ENCODE results near the gene ABCA10.
"Not testable (repeated sequence)": the region's sequence is repeated elsewhere in the genome, so short reads cannot be mapped to it uniquely, and the experiment has no call there.

ABCA10 gene

DNA sequence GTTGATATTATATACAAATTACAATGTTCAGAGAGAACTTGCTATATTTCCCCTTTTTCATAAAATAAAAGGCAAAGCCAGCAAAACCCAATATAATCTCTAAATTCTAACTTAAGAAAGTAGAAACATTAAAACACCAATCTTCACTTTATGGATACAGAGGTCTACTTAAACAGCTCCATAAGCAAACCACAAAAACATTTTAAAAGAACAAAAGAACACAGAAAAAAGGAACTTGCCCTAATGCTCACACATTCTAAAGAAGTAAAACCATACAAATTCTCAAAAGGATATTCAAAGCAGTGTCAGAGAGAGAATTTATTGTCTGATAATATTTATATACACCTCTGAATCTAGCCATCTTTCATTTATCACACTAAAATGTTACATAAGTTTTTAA lies 606 bp downstream of the ABCA10 start:
- DNase-seq = no peak

DNA sequence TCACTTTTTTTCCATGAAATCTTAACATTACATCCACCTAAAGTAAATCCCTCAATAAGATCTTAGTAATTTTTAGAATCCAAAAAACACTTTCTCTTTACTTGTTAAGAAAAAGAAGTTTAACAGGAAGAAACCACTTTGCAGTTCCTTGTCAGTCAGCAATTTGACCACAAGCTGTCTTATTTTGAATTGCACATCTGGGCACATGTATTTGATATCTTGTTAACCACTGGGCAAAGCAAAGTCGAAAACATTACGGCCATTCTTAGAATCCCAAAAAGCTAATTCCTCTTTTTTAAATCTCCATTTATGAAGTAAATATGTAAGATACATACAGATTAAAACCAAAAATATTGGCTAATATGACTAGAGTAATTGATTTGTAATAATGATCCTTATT lies 1.1 kb downstream of the ABCA10 start:
- DNase-seq = no peak

DNA sequence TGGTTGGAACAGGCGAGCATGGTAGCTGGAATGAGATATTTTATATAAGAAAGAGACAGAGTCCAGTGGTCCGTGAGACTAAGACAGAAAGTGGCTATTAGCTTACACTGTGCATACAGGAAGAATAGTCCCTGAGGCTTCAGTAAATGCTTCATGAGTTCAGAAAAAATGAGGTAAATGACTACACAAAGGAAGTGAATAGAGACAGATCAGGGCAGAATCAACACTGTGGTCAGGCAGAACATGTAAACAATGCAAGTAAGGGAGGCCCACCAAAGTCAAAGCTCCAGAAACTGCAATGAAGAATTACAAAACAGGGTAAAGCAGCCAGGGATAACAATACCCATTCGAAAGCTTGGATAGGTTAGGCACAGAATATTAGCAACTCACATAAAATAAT lies 4.8 kb downstream of the ABCA10 start:
- no peak for DNase-seq

DNA sequence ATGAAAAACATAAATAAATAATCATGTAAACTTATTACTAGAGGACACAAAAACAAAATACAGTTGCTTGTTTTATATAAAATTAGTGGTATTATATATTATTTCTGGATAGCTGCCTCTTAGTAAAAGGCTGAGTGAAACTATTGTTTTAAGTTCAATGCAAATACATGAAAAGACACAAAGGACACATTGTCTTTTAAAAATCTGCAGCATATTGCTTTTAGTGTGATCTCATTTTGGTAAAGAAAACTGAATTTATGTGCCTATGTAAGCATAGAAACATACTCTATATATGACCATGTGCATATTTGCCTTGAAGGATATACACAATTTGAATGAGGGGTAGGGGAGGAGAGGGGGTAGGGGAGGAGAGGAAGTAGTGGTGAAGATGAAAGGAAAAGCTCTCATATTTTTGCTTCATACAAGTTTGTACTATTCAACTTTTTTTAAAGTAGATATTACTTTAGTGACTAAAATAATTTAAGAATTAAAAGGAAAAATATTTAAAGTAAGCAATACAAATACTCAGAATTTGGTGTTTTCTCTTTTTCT lies 5.8 kb downstream of the ABCA10 start:
- DNase-seq = no peak

DNA sequence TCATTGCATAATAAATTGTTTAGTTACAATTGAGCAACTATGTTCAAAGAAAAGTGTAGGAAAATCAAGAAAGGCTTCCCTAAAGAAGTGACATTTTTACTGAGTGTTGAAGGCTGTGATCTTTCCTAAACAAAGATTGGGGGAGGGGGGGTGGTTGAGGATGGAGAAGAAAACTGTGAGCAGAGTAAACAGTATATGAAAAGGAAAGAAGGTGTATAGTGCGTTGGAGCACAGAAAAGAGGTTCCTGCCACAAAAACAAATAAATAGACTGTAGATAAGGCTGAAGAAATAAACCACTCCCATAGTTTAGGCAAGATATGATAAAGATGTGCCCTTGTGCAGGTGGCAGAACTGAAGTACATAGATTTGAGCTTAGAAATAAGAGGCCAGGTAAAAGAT lies 8.5 kb downstream of the ABCA10 start:
- no peak for DNase-seq

GRCh38 chr17:69218986-69219385 lies 9.6 kb downstream of the ABCA10 start:
- DNase-seq = no peak

DNA sequence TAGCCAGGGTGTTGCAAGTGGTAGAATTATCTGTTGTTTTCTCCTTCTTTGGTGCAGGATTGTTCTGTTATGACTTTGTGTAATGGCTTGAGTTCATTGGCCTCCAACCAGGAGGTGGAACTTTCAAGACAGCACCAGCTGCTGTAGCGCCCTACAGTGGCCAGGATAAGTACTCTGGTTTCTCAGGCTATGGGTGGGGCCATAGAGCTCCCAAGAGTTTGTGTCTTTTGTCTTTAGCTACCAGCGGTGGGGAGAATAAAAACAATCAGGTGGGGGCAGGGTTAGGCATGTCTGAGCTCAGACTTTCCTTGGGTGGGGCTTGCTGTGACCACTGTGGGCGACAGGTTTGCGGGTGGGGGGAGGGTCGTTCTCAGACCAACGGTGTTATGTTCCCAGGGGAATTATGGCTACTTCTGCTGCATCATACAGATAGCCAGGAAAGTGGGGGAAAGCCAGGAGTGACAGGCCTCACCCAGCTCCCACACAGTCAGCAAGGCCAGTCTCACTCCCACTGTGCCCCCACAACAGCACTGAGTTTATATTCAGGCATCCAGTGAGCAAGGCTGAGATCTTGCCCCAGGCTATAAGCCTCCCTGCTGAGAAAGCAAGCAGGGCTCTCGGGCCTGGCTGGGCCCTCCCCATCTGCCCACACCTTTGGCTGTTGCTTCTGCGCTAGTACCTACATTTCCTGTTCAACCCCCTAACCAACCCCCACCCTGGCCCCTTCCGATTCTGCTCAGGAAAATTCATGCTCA lies 15.4 kb downstream of the ABCA10 start:
- no peak for DNase-seq

- DNase-seq = no peak
Measured at GRCh38 chr17:69208640-69209039, 20.0 kb downstream of the ABCA10 start.

GRCh38 chr17:69207151-69207550 lies 21.5 kb downstream of the ABCA10 start:
- no peak for DNase-seq

GRCh38 chr17:69198238-69198637 lies 30.4 kb downstream of the ABCA10 start:
- no peak for DNase-seq

- DNase-seq = not testable (repeated sequence)
Measured at GRCh38 chr17:69196105-69196653, 32.4 kb downstream of the ABCA10 start.

- no peak for DNase-seq
Measured at GRCh38 chr17:69192754-69193153, 35.9 kb downstream of the ABCA10 start.

DNA sequence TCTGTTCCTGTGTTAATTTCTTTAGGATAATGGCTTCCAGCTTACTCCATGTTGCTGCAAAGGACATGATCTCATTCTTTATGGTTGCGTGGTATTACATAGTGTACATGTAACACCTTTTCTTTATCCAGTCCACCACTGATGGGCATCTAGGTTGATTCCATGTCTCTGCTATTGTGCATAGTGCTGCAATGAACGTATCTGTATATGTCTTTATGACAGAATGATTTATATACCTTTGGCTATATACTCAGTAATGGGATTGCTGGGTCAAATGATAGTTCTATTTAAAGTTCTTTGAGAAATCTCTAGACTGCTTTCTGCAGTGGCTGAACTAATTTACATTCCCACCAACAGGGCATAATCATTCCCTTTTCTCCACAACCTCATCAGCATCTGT lies 39.8 kb downstream of the ABCA10 start:
- DNase-seq = no peak

DNA sequence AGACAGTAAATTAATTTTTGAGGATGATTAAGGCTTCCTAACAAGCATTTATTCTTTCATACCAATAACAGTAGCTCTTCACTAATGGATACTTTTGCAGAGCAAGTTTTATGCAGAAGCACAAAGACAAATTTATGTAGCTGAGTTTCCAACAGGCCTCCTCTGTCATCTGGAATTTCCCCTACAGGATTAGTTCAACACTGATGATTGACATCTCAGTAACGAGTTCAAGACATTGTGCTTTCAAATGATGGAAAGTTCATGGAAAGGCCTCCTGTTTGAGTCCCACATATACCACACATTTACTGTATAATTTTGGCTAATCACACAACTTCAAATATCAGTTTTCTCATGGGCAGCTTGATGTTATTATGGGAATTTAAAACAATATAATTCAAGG lies 40.6 kb downstream of the ABCA10 start:
- DNase-seq = no peak

DNA sequence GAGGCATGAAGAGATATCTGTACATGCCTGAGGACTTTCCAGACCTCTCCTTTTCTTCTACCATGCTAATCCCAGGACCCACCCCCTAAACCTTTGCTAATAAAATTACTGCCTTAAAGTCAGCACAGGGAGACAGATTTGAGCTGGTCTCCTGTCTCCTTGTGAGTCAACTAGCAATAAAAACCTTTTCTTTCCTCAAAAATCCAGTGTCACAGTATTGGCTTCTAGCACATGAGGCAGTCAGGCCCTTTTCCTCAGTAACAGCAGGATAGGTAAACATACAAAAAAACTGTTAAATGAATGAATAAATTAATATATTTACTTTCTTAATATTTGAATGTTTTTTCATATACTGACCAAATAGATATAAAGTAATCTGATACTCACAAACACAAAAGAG lies 41.3 kb downstream of the ABCA10 start:
- no peak for DNase-seq

DNA sequence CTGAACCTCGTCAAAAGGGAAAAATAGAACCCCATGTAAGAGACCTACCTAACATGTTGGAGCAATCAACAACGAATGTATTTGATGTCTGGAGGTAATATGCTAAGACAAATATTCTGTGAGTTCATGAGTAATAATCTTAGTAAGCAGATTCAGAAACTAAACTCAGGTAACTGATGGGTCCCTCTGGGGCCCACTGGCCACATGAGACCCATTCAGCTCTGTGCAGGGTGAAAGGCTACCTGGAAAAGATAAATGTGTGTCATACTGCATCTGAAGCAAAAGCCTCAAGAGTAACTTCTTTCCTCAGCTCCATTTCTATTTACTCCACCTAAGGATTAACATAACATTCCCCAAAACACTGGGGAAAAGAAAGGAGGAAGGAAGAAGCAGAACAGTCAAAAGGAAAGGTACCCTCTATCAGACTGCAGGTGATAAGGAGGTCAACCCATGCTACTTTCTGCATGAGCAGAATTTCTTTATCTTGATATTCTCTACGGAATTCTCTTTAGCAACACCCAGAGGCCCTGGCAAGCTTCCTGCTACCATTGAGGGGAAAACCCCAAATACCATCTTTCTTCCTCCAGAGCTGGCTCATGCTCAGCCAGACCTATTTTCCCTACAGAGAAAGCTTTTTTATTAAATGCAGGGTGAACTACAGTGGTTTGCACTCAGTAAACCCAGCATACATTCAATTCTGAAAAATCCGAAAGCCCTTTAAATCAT lies 49.2 kb downstream of the ABCA10 start:
- no peak for DNase-seq

- no peak for DNase-seq
Measured at GRCh38 chr17:69176457-69176795, 52.2 kb downstream of the ABCA10 start.

DNA sequence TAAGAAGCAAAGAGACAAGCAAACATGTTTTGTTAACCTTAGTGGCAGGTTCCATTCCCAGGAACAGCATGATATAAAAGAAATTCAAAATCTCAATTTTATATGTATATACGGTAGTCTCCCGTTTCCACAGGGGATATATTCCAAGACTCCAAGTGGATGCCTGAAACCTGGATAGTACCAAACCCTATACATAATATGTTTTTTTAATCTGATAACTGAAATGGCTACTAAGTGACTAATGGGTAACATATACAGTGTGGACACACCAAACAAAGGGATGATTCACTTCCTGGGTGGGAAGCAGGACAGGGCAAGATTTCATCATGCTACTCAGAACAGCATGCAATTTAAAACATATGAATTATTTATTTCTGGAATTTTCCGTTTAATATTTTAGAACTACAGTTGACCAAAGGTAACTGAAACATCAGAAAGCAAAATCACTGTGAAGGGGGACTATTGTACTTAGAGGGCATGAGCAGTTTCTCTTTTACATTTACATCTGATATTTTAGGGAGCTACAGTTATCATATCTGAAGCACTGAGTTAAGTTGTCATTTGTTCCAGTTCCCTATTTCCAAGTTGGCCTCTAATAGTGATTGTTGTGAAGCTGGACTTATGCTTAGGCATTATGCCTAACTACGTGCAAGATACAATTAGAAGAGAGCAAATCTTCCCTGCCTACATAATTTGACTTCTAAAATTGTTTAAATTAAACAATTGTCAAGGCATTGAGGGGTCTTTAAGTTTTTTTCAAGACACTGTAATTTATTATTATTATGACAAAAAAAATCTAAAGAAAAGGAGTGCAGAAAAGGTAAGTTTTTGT lies 52.8 kb downstream of the ABCA10 start:
- DNase-seq = no peak

DNA sequence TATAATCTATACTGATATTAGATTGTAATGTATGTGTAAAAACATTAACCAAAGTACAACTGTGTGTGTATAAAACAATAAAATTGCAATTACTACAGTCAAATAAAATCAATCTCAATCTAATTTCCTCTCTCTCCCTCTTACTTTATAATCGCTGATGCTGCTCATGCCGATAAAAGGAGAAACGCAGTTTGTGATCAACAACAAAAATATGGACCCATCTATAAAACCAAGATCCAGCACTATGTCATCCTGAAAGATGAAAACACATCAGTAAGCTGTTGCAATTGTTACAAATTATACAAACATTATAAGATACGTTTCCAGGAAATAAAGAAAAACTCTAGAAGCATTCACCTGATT lies 53.4 kb downstream of the ABCA10 start:
- DNase-seq = no peak

DNA sequence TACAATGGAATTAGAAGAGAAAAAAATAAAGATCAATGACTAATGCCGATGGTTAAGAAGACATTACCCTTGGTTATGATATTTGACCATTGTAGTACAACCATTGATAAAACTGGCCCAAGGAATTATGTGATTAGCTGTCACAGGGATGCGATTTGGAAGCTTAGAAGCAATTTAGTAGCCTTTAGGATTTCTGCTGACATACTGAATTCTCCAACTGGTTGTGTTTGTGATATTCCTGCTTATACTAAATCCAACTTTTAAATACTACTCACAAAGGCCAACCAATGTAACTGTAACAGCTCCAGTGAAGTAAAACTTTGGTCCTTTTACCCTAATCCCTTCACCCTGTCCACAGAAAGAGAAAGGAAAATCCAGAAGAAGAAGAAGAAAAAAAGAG lies 55.5 kb downstream of the ABCA10 start:
- DNase-seq = no peak

DNA sequence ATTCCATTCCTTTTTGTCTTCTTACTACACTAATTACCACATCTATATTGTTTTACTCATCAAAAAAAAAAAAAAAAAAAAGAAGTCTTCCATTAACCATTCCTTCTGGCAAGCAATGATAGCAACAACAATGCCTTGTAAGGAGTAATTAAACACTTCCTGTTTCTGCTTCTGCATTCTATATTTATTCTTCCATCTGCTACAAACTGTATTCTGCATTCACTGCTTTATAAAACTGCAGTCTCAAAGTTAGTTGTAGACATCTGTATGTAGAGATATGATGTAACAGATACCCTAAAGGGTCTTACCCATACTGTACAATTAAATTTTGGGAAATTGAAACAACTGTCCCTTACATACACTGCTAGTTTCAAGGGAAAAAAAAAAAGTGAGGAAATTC lies 58.2 kb downstream of the ABCA10 start:
- DNase-seq = no peak

- DNase-seq = not testable (repeated sequence)
Measured at GRCh38 chr17:69168642-69169041, 60.0 kb downstream of the ABCA10 start.

DNA sequence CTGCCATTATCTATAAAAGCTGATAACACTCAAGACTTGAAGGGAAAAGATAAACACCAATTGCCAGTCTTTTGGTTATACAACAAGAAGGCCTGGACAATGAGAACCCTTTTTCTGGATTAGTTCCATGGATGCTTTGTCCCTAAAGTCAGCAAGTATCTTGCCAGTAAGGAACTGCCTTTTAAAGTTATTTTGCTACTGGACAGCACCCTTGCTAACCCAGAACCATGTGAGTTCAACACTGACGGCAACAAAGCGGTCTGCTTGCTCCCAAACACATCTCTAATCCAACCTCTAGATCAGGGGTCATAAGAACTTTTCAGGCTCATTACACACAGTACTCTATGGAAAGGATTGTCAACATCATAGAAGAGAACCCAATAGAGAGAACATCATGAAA lies 61.7 kb downstream of the ABCA10 start:
- no peak for DNase-seq

Data from stimulated activated CD4-positive, alpha-beta T cell treated with anti-CD3 and anti-CD28 coated beads, Interleukin-12 subunit alpha, Interleukin-12 subunit beta, amount 100 ng/mL, for 4 hours (primary cell).